ENCODE results near the gene EMP1. TPM values are rescaled to one million over a fixed set of nuclear protein-coding genes. Genes with fewer than 3 reads are reported as not detected.

Gene EMP1
- total RNA-seq, 1 experiment from 2014 or later = 18.6 TPM

GRCh38 chr12:13176256-13176655 is 20.3 kb upstream of the EMP1 start:
- DNase-seq (ENCODE audit: low read depth, low spot score) (no peak), ATAC-seq (no peak)
- Histone ChIP-seq H3K9me3 (ENCODE audit: control insufficient read depth, insufficient read depth, low read depth, low read length) (no peaks in the 10 kb centered on the region), H3K27ac (ENCODE audit: low read length) (no peak overlapping the region), H3K4me3 (ENCODE audit: low read depth in 2 of 2, low read length in 2 of 2) (no peak overlapping the region), H3K27me3 (ENCODE audit: control insufficient read depth, insufficient read depth, low read length) (no peaks in the 10 kb centered on the region), H3K4me1 (ENCODE audit: control insufficient read depth, insufficient read depth, low read length) (no peaks in the 10 kb centered on the region), H3K36me3 (ENCODE audit: control insufficient read depth, insufficient read depth, low read length) (no peaks in the 10 kb centered on the region)
- ChIA-PET CTCF (no interaction called here), POLR2A (no interaction called here)
- TF ChIP-seq, protein P1, sequence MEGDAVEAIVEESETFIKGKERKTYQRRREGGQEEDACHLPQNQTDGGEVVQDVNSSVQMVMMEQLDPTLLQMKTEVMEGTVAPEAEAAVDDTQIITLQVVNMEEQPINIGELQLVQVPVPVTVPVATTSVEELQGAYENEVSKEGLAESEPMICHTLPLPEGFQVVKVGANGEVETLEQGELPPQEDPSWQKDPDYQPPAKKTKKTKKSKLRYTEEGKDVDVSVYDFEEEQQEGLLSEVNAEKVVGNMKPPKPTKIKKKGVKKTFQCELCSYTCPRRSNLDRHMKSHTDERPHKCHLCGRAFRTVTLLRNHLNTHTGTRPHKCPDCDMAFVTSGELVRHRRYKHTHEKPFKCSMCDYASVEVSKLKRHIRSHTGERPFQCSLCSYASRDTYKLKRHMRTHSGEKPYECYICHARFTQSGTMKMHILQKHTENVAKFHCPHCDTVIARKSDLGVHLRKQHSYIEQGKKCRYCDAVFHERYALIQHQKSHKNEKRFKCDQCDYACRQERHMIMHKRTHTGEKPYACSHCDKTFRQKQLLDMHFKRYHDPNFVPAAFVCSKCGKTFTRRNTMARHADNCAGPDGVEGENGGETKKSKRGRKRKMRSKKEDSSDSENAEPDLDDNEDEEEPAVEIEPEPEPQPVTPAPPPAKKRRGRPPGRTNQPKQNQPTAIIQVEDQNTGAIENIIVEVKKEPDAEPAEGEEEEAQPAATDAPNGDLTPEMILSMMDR (IDR thresholded peaks at IDR 0.05) = no peak
- no peak for TF ChIP-seq TCF7L2 (IDR thresholded peaks at IDR 0.05; ENCODE audit: low read depth, low read length)
- TF ChIP-seq POLR2AphosphoS5 (IDR thresholded peaks at IDR 0.05; ENCODE audit: low read depth, low read length) = no peak
- TF ChIP-seq REST (IDR thresholded peaks at IDR 0.05; ENCODE audit: insufficient read depth in 1 of 2, low read depth in 2 of 2, low read length in 1 of 2) = no peak
- no peak for TF ChIP-seq SIN3A (IDR thresholded peaks at IDR 0.05; ENCODE audit: borderline replicate concordance, insufficient read depth, low read depth, low read length)
- intact Hi-C loops (cut with micrococcal nuclease; ENCODE audit: unreplicated experiment) = no loop called here
- BruUV-seq (replicated peaks) = no TSS peak
- in situ Hi-C loops (cut with HindIII; ENCODE audit: low pct_unique_long_range_greater_than_20kb, low sequenced_read_pairs) = no loop called here

- CTCF ChIA-PET = no interaction called here
- Histone ChIP-seq H3K9me3 (ENCODE audit: control insufficient read depth, insufficient read depth, low read depth, low read length) (no peaks in the 10 kb centered on the region), H3K4me3 (ENCODE audit: low read depth in 2 of 2, low read length in 2 of 2) (no peak overlapping the region), H3K27me3 (ENCODE audit: control insufficient read depth, insufficient read depth, low read length) (no peaks in the 10 kb centered on the region), H3K36me3 (ENCODE audit: control insufficient read depth, insufficient read depth, low read length) (no peaks in the 10 kb centered on the region), H3K27ac (ENCODE audit: low read length) (no peak overlapping the region), H3K4me1 (ENCODE audit: control insufficient read depth, insufficient read depth, low read length) (no peaks in the 10 kb centered on the region)
- TF ChIP-seq, protein P1 (IDR thresholded peaks at IDR 0.05) = no peak
- TF ChIP-seq SIN3A (IDR thresholded peaks at IDR 0.05; ENCODE audit: borderline replicate concordance, insufficient read depth, low read depth, low read length) = no peak
- no peak for TF ChIP-seq TCF7L2 (IDR thresholded peaks at IDR 0.05; ENCODE audit: low read depth, low read length)
- no peak for TF ChIP-seq REST (IDR thresholded peaks at IDR 0.05; ENCODE audit: insufficient read depth in 1 of 2, low read depth in 2 of 2, low read length in 1 of 2)
- TF ChIP-seq POLR2AphosphoS5 (IDR thresholded peaks at IDR 0.05; ENCODE audit: low read depth, low read length) = no peak
- POLR2A ChIA-PET = no interaction called here
- in situ Hi-C loops (cut with HindIII; ENCODE audit: low pct_unique_long_range_greater_than_20kb, low sequenced_read_pairs) (no loop called here), intact Hi-C loops (cut with micrococcal nuclease; ENCODE audit: unreplicated experiment) (no loop called here)
- DNase-seq (ENCODE audit: low read depth, low spot score) (no peak), ATAC-seq (no peak)
- no TSS peak for BruUV-seq (replicated peaks)
Measured at GRCh38 chr12:13177373-13177772, 19.2 kb upstream of the EMP1 start.
